GM19193 (cell line): ENCODE measurements around the gene TUBG1.

Source experiments
- POLR2A ChIP-seq: IDR thresholded peaks from 4 replicates; pipeline ENCODE4 v1.6.1; 2011; ENCODE audit not compliant: insufficient read depth, insufficient read length; ENCODE audit errors: extremely low read depth

The TUBG1 gene

GRCh38 chr17:42574463-42574862, 35.0 kb upstream of the TUBG1 start:
- no peak for TF ChIP-seq POLR2A

GRCh38 chr17:42577140-42577531, 32.3 kb upstream of the TUBG1 start:
- no peak for TF ChIP-seq POLR2A

GRCh38 chr17:42577532-42578281, 31.8 kb upstream of the TUBG1 start, which contains the start of gene PSMC3IP:
Gene PSMC3IP (minus strand): TSS chr17:42577729. CDS start chr17:42577686, 43 bp downstream.
- TF ChIP-seq POLR2A = peak; percentile 90

GRCh38 chr17:42578282-42578869, 31.1 kb upstream of the TUBG1 start:
- no peak for TF ChIP-seq POLR2A

- no peak for TF ChIP-seq POLR2A
Observed at GRCh38 chr17:42579794-42580551, 29.5 kb upstream of the TUBG1 start.

- TF ChIP-seq POLR2A = no peak
Observed at GRCh38 chr17:42581744-42582270, 27.7 kb upstream of the TUBG1 start.

GRCh38 chr17:42584880-42585279, 24.6 kb upstream of the TUBG1 start:
- no peak for TF ChIP-seq POLR2A

- no peak for TF ChIP-seq POLR2A
Observed at GRCh38 chr17:42585353-42585752, 24.1 kb upstream of the TUBG1 start.

GRCh38 chr17:42586514-42587230, 22.8 kb upstream of the TUBG1 start:
- TF ChIP-seq POLR2A = no peak

GRCh38 chr17:42590886-42591285, 18.6 kb upstream of the TUBG1 start:
- no peak for TF ChIP-seq POLR2A

GRCh38 chr17:42591411-42591810, 18.1 kb upstream of the TUBG1 start:
- no peak for TF ChIP-seq POLR2A

- TF ChIP-seq POLR2A = no peak
Observed at GRCh38 chr17:42596386-42596785, 13.1 kb upstream of the TUBG1 start.

GRCh38 chr17:42598905-42599304, 10.6 kb upstream of the TUBG1 start:
- no peak for TF ChIP-seq POLR2A

GRCh38 chr17:42603318-42603717, 6.2 kb upstream of the TUBG1 start:
- TF ChIP-seq POLR2A = no peak

GRCh38 chr17:42607769-42608168, 1.7 kb upstream of the TUBG1 start:
- TF ChIP-seq POLR2A = no peak
